ENCODE results near the gene PCDHGA8. TPM values are rescaled to one million over a fixed set of nuclear protein-coding genes. Genes with fewer than 3 reads are reported as not detected.
A peak's percentile ranks its signal among the peaks of the same experiment; 100 is the strongest.
"Not testable (repeated sequence)": the region's sequence is repeated elsewhere in the genome, so short reads cannot be mapped to it uniquely, and the experiment has no call there.

PCDHGA8 gene
- total and polyA plus RNA-seq, 7 experiments from 2014 or later: 0.08 to 0.17 (median 0.13) TPM; not detected in 2

- CTCF ChIA-PET: no interaction called here
Observed at GRCh38 chr5:141399555-141400258, 7.3 kb downstream of the PCDHGA8 start.

GRCh38 chr5:141402553-141403243 is 10.3 kb downstream of the PCDHGA8 start, which contains the start of gene PCDHGA9:
PCDHGA9 (plus strand) TSS chr5:141402778; CDS start chr5:141402953, 175 bp downstream.
- Histone ChIP-seq H3K9me3 (ENCODE audit: control insufficient read depth in 2 of 3, low read length in 3 of 3) (peaks cover 0 to 34% (median 0%) of the 10 kb centered on the region in 3 experiments), H3K4me1 (ENCODE audit: control insufficient read depth in 2 of 2, insufficient read depth in 2 of 2, low read length in 2 of 2) (no peaks in the 10 kb centered on the region), H3K4me3 (ENCODE audit: low read length) (no peak within 1 kb of the TSS), H3K36me3 (ENCODE audit: control insufficient read depth in 2 of 3, insufficient read depth in 3 of 3, low read length in 3 of 3) (no peaks in the 10 kb centered on the region), H3K27me3 (ENCODE audit: control insufficient read depth in 2 of 2, insufficient read depth in 2 of 2, low read length in 2 of 2) (peaks cover 7 to 26% of the 10 kb centered on the region in 2 donors), H3K27ac (ENCODE audit: low read depth, low read length) (no peak within 1 kb of the TSS)
- Mint-ChIP-seq H3K27me3 (peaks cover 50 to 82% (median 74%) of the 10 kb centered on the region in 5 donors), H3K9me3 (peaks cover 5 to 82% (median 41%) of the 10 kb centered on the region in 11 donors), H3K36me3 (peaks cover 4 to 34% (median 9%) of the 10 kb centered on the region in 5 donors), H3K4me3 (peak within 1 kb of the TSS in 9 of 10 donors; percentile 28 to 76 (median 68)), H3K27ac (peak within 1 kb of the TSS in 3 of 9 donors; percentile 8 to 49 (median 49)), H3K4me1 (peaks cover 0 to 10% (median 4%) of the 10 kb centered on the region in 7 donors)
- intact Hi-C loops (cut with micrococcal nuclease): no loop called here
- ATAC-seq (no peak), DNase-seq (no peak)
- CTCF ChIA-PET: no interaction called here
- POLR2A ChIA-PET: no interaction called here

More at GRCh38 chr5:141399555-141400258, 7.3 kb downstream of the PCDHGA8 start:
- DNase-seq (no peak), ATAC-seq (no peak)
- H3K36me3 Mint-ChIP-seq: peaks cover 4 to 29% (median 9%) of the 10 kb centered on the region in 5 donors
- peak overlapping the region in 4 of 9 donors; percentile 10 to 74 (median 66) for H3K27ac Mint-ChIP-seq
- H3K9me3 ChIP-seq (ENCODE audit: control insufficient read depth in 2 of 3, low read length in 3 of 3): peaks cover 0 to 35% (median 0%) of the 10 kb centered on the region in 3 experiments
- intact Hi-C loops (cut with micrococcal nuclease): no loop called here
- no peaks in the 10 kb centered on the region for H3K4me1 ChIP-seq (ENCODE audit: control insufficient read depth in 2 of 2, insufficient read depth in 2 of 2, low read length in 2 of 2)
- H3K4me1 Mint-ChIP-seq: peaks cover 0 to 6% (median 2%) of the 10 kb centered on the region in 7 donors
- no peaks in the 10 kb centered on the region for H3K36me3 ChIP-seq (ENCODE audit: control insufficient read depth in 2 of 3, insufficient read depth in 3 of 3, low read length in 3 of 3)
- H3K27me3 Mint-ChIP-seq: peaks cover 48 to 84% (median 70%) of the 10 kb centered on the region in 5 donors
- H3K4me3 ChIP-seq (ENCODE audit: low read length): no peak overlapping the region
- POLR2A ChIA-PET: no interaction called here
- peaks cover 2 to 18% of the 10 kb centered on the region in 2 donors for H3K27me3 ChIP-seq (ENCODE audit: control insufficient read depth in 2 of 2, insufficient read depth in 2 of 2, low read length in 2 of 2)
- H3K27ac ChIP-seq (ENCODE audit: low read depth, low read length): no peak overlapping the region
- peak overlapping the region in 5 of 10 donors; percentile 3 to 71 (median 23) for H3K4me3 Mint-ChIP-seq
- peaks cover 4 to 82% (median 41%) of the 10 kb centered on the region in 11 donors for H3K9me3 Mint-ChIP-seq

- peaks cover 6 to 37% (median 9%) of the 10 kb centered on the region in 5 donors for H3K36me3 Mint-ChIP-seq
Observed at GRCh38 chr5:141403387-141403786, 11.0 kb downstream of the PCDHGA8 start.

GRCh38 chr5:141407790-141408505 is 15.5 kb downstream of the PCDHGA8 start, which contains the start of gene PCDHGB6:
PCDHGB6 (plus strand) TSS chr5:141408021; CDS start chr5:141408203, 182 bp downstream.
- H3K4me3 ChIP-seq (ENCODE audit: low read length); H3K27ac ChIP-seq (ENCODE audit: low read depth, low read length); intact Hi-C loops (cut with micrococcal nuclease); H3K4me1 ChIP-seq (ENCODE audit: control insufficient read depth in 2 of 2, insufficient read depth in 2 of 2, low read length in 2 of 2); H3K36me3 ChIP-seq (ENCODE audit: control insufficient read depth in 2 of 3, insufficient read depth in 3 of 3, low read length in 3 of 3); CTCF ChIA-PET: not testable (repeated sequence)
- Mint-ChIP-seq H3K36me3 (peaks cover 7 to 32% (median 12%) of the 10 kb centered on the region in 5 donors), H3K4me3 (peak within 1 kb of the TSS in 9 of 10 donors; percentile 33 to 80 (median 66)), H3K9me3 (peaks cover 10 to 82% (median 47%) of the 10 kb centered on the region in 11 donors), H3K4me1 (peaks cover 2 to 14% (median 4%) of the 10 kb centered on the region in 7 donors), H3K27ac (peak within 1 kb of the TSS in 4 of 9 donors; percentile 5 to 79 (median 35)), H3K27me3 (peaks cover 54 to 80% (median 76%) of the 10 kb centered on the region in 5 donors)
- POLR2A ChIA-PET: interaction anchor here (0.5 kb wide), 1 partner anchor 155 kb away, joined by 5 read pairs; no protein-coding TSS in a partner anchor
- Histone ChIP-seq H3K9me3 (ENCODE audit: control insufficient read depth in 2 of 3, low read length in 3 of 3) (peaks cover 0 to 33% (median 0%) of the 10 kb centered on the region in 3 experiments), H3K27me3 (ENCODE audit: control insufficient read depth in 2 of 2, insufficient read depth in 2 of 2, low read length in 2 of 2) (peaks cover 10 to 20% of the 10 kb centered on the region in 2 donors)
- DNase-seq (peak in 3 of 9 donors; percentile 27 to 34 (median 34)), ATAC-seq (peak; percentile 71)

More at GRCh38 chr5:141403387-141403786, 11.0 kb downstream of the PCDHGA8 start:
- Mint-ChIP-seq H3K27ac (peak overlapping the region in 2 of 9 donors; percentile 49), H3K27me3 (peaks cover 57 to 86% (median 81%) of the 10 kb centered on the region in 5 donors), H3K4me3 (peak overlapping the region in 3 of 10 donors; percentile 29 to 69 (median 56)), H3K4me1 (peaks cover 0 to 16% (median 5%) of the 10 kb centered on the region in 7 donors), H3K9me3 (peaks cover 7 to 88% (median 45%) of the 10 kb centered on the region in 11 donors)
- Histone ChIP-seq H3K4me1 (ENCODE audit: control insufficient read depth in 2 of 2, insufficient read depth in 2 of 2, low read length in 2 of 2) (no peaks in the 10 kb centered on the region), H3K27me3 (ENCODE audit: control insufficient read depth in 2 of 2, insufficient read depth in 2 of 2, low read length in 2 of 2) (peaks cover 8 to 26% of the 10 kb centered on the region in 2 donors), H3K4me3 (ENCODE audit: low read length) (no peak overlapping the region), H3K9me3 (ENCODE audit: control insufficient read depth in 2 of 3, low read length in 3 of 3) (peaks cover 0 to 39% (median 0%) of the 10 kb centered on the region in 3 experiments), H3K27ac (ENCODE audit: low read depth, low read length) (no peak overlapping the region), H3K36me3 (ENCODE audit: control insufficient read depth in 2 of 3, insufficient read depth in 3 of 3, low read length in 3 of 3) (no peaks in the 10 kb centered on the region)
- ChIA-PET POLR2A (no interaction called here), CTCF (no interaction called here)
- DNase-seq: no peak
- ATAC-seq: no peak
- intact Hi-C loops (cut with micrococcal nuclease): no loop called here

DNA sequence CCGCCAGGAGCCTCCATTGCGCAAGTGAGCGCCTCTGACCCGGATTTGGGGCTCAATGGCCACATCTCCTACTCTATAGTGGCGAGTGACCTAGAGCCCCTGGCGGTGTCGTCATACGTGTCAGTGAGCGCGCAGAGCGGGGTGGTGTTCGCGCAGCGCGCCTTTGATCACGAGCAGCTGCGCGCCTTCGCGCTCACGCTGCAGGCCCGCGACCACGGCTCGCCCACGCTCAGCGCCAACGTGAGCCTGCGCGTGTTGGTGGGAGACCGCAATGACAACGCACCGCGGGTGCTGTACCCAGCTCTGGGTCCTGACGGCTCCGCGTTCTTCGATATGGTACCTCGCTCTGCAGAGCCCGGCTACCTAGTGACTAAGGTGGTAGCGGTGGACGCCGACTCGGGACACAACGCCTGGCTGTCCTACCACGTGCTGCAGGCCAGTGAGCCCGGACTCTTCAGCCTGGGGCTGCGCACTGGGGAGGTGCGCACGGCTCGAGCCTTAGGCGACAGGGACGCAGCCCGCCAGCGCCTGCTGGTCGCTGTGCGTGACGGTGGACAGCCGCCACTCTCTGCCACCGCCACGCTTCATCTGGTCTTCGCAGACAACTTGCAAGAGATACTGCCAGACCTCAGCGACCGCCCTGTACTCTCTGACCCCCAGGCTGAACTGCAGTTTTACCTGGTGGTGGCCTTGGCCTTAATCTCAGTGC is 17.3 kb downstream of the PCDHGA8 start:
- DNase-seq: no peak
- intact Hi-C loops (cut with micrococcal nuclease): loop anchor here in 1 of 2 donors (5.0 to 10.0 kb wide), 2 partner anchors 87 to 465 kb away; partner anchors contain the start of genes PCDH1 and TAF7
- Mint-ChIP-seq H3K4me3 (peak overlapping the region in 1 of 10 donors; percentile 6), H3K27ac (peak overlapping the region in 4 of 9 donors; percentile 19 to 80 (median 59)), H3K9me3 (peaks cover 14 to 82% (median 45%) of the 10 kb centered on the region in 11 donors), H3K27me3 (peaks cover 61 to 82% (median 78%) of the 10 kb centered on the region in 5 donors), H3K4me1 (peaks cover 7 to 24% (median 14%) of the 10 kb centered on the region in 7 donors), H3K36me3 (peaks cover 7 to 33% (median 16%) of the 10 kb centered on the region in 5 donors)
- no peak overlapping the region for H3K4me3 ChIP-seq (ENCODE audit: low read length)
- peaks cover 0 to 31% (median 0%) of the 10 kb centered on the region in 3 experiments for H3K9me3 ChIP-seq (ENCODE audit: control insufficient read depth in 2 of 3, low read length in 3 of 3)
- ChIA-PET POLR2A (no interaction called here), CTCF (no interaction called here)
- H3K36me3 ChIP-seq (ENCODE audit: control insufficient read depth in 2 of 3, insufficient read depth in 3 of 3, low read length in 3 of 3): no peaks in the 10 kb centered on the region
- no peak overlapping the region for H3K27ac ChIP-seq (ENCODE audit: low read depth, low read length)
- peaks cover 0 to 5% of the 10 kb centered on the region in 2 donors for H3K4me1 ChIP-seq (ENCODE audit: control insufficient read depth in 2 of 2, insufficient read depth in 2 of 2, low read length in 2 of 2)
- peaks cover 16 to 24% of the 10 kb centered on the region in 2 donors for H3K27me3 ChIP-seq (ENCODE audit: control insufficient read depth in 2 of 2, insufficient read depth in 2 of 2, low read length in 2 of 2)
- no peak for ATAC-seq

All from naive thymus-derived CD4-positive, alpha-beta T cell (primary cell).